SHP77 (cell line): ENCODE results near the gene GPC6.

Experiments
- DNase-seq, 2 experiments: peaks; one replicate each; lab custom pipeline; 2025; lab: John Stamatoyannopoulos, UW

The GPC6 gene

DNA sequence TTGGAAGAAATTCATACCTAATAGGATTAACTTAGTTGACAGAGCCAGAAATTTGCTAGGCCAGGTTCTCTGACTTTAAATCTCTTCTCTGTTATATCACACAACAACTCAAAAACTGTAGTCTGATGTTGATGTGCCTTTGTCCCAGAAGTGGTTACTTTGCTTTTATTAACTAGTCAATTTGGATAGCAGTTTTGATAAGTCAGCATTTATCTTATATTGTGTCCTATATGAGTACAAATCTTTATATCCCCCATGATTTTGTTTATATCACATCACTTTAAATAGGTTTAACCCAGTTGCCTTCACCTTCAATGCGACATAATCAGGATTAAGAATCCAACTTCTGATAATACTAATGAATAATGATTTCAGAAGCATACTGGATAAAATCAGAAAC, 459.3 kb downstream of the GPC6 start:
- no peak for DNase-seq

DNA sequence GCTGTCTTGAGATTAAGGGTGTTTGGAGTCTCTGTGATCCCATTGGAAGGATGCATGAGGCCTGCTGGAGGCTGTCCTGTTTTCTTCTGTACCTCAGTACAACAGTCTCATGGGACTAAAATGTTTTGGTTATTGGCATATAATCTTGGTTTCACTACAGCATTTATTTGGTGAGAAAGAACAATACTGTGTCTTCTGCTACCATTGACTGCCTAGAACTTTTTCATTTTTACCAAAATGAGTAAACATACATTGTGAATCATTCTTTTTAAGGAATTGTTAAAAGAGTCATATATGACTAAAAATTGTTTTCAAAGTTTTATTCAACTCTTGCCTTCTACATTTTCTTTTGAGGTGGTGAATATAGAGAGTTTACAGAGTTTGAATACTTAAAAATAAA, 459.8 kb downstream of the GPC6 start:
- DNase-seq, result no peak

DNA sequence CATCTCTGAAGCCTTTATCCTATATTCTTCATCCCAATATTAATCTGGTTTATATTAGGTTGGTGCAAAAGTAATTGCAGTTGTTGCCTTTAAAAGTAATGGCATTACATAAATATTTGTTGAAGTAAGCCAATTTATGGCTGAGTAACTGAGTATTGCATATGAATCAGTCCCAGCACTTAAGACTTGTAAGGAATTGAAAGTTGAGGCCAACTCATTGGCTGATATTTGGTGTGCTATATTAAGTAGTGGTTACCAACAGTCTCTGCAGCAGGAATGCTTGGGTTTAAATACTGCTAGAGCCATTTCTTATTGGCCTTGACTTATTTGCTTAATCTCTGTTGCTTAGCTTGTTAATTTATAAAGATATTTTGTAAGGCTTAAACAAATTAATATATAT, 460.7 kb downstream of the GPC6 start:
- DNase-seq, result no peak

DNA sequence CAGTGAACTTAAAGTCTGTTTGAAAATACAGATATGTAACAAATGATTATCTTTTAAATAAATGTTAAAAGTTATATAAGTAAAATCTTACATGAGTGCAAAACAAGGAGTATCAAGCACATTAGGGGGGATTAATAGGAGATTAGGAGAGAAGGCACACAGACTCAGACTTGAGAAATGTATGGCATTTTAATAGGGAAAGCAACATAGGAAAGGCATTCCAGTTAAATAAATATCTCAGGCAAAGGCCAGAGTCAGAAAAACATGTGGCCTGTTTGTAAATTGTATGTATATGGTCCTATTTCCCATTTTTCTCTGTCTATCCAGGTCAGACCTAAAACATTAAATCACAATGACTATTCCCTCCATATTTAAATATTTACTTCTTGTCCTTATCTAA, 462.7 kb downstream of the GPC6 start:
- no peak for DNase-seq

DNA sequence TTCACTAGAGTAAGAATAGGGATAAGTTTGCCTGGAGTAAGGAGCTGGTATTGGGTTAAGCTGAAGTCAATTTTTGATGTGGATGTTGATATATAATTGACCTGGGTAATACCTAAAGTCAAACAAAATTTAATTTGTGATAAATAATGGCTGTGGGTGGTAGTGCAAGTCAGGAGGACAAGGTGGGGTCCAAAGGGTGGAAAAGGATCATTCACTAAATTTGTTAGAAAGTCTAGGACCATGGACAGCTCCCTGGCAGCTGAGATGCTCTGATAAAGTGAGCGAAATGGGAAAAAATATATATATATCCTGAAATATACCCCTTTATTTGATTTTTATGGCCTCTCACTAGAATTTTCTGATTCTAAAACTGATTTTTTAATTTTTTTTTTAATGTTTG, 463.5 kb downstream of the GPC6 start:
- DNase-seq, result no peak

DNA sequence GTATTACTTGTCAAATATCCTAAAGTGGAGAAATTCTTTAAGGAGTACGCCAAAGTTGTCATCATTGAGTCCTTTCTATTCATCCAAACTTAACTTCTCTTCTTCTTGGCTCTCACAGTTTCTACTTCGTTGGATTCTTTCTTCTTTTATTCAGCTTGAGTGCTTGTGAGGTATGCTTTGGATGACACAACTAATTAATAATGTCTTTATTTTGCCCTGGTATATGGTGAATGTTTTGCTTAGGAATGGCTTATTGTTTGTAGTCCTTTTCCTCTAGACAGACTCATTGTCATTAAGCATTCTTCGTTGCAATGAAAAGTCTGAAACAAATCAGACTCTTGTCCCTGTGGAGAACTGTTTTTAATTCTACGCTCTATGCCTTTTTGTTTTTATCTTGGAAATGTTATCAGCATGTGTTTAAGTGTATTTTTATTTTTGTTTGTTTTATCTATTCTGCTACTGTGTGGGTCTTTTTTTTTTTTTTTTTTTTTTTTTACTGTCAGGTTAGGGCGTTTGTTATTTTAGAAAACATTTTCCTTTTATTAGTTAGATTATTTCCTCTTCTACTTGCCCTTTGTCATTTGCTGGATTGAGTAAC, 471.5 kb downstream of the GPC6 start:
- no peak for DNase-seq

DNA sequence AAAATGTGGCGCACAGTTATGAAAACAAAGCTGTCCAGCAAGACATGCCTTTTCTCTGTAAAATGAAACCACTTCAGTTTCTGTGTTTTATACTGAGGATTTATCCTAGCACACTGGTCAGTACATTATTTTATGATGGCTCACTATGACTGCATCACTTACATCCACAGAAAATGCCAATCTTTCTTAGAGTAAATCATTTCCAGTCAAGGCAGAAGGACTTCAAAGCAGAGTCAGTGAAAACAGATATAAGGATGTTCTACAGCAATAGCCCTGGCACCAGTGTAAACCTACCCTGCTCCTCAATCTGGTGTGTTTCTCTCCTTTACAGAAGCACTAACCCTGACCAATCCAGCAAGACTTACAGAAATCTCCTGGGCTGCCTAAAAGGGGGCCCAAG, 473.5 kb downstream of the GPC6 start:
- no peak for DNase-seq

DNA sequence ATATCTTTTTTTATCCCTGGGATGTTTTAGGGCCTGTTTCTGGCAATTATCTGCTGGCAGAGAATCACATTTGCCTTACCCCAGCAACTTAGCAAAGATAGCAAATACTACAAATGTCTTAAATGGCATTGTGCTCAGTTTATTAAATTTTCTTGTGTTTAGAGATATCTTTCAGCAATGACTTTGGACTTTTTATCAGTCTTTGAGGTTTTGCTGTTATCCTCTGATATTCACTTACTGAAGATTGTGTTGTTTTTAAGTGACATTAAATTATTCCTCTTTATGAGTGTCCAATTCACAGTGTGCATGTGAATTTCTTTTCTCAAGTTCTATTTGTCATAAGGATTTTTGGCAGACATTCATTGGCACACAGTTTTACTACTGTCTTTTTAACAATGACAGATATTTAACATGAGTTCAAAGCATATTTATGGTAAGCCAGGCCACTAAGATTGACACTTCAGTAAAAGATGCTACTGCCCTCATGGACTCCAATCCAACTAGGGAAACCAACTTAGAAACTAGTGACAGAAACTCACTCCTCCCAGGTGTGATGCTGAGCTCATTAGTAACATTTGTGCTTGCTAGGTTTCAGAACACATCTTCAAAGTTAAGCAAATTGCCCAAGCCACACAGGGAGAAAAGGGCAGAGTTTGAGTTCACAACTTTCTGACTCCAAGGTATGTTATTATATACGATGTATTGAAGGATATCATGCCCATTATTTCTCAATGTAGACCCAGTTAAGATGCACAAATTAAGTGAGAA, 481.9 kb downstream of the GPC6 start:
- DNase-seq, result no peak

DNA sequence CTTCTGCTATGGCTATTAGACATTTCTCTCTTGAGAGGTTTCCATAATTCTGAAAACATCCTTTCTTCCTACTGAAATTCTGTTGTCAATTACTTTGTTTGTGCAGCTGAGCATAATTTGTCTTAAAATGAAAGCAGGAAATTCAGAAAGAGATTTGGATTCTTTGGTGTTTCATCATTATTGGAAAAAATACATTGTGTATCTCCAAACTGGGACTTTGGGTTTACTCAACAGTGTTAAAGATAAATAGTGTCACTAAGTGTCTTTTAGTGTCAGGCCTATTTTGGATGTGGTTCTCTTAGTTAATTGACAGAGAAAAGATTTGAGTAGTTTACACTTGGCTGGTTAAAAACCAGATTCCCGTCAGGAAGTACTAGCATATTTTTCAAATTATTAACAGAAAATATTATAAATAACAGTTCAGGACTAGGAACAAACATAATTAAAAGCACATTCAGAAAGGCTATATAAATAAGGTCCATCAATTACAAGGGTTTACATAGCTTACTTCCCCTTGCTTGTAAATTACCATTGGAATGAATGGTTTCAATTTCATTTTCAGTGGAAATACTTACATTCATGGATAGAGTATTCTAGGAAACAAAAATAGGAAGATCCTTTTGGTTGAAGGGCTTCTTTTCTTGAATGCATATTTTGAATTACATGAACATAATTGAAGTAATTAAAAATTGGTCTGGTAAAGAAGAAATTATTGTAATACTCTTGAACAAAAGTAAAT, 483.1 kb downstream of the GPC6 start:
- DNase-seq, result no peak

DNA sequence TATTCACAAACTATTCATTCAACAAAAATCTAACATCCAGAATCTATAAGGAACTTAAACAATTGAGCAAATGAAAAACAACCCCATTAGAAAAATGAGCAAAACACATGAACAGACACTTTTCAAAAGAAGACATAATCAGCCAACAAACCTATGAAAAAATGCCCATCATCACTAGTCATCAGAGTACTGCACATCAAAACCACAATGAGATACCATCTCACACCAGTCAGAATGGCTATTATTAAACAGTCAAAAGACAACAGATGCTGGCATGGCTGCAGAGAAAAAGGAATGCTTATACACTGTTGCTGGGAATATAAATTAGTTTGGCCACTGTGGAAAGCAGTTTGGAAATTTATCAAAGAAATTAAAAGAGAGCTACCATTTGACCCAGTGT, 487.6 kb downstream of the GPC6 start:
- DNase-seq, result no peak

DNA sequence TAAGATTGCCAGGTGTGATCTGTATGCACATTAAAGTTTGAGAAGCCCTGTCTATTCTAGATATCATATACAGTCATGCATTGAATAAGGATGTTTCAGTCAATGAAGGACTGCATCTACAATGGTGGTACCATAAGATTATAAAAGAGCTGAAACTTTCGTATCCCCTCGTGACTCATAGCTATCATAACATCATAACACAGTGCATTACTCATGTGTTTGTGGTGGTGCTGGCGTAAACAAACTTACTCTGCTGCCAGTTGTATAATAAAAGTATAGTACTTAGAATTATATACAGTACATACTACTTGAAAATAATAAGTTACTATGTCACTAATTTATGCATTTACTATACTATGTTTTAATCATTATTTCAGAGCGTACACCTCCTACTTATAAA, 489.3 kb downstream of the GPC6 start:
- DNase-seq, result no peak

DNA sequence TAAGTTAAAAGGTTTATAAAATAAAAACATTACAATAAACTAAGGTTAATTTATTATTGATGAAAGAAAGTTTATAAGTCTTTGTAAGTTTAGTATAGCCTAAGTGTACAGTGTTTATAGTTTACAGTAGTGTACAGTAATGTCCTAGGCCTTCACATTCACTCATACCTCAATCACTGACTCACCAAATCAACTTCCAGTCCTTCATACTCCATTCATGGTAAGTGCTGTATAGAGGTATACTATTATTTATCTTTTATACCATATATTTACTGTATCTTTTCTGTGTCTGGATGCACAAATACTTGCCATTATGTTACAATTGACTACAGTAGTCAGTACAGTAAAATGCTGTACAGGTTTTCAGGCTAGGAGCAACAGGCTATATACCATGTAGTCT, 490.0 kb downstream of the GPC6 start:
- no peak for DNase-seq

DNA sequence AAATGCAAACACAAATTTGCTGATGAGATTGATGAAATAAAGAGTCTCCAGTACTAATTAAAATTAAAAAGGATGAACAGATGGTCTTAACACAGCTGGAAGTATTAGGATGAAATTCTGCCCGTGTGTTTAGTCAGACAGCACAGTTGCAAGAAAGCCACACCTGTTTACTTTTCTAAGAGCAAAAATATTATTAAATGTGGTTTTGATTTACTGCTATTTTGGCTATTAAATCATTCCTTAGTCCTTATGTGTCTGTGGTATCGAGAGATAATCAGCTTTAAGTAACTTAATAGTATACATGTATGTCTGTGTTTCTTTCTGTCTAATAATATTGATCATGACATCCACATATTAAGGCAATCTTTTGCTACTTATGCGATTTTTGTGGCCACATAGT, 494.9 kb downstream of the GPC6 start:
- DNase-seq, result no peak

DNA sequence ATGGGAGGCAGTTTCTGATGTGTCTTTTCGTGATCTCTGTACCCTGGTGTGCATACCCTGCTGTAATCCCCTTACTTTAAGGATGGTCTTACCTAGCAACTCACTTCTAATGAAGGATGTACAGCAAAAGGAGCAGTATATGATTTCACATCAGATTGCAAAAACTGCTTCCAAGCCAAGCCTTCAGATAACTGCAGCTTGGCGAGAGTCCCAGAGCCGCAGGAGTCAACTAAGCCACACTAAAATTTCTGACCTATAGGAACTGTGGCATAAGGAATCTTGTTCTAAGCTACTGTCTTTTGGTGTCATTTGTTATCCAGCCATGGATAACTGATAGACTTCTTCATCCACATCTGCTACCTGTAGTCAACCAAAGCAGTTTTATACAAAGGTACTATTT, 496.7 kb downstream of the GPC6 start:
- DNase-seq, result no peak

DNA sequence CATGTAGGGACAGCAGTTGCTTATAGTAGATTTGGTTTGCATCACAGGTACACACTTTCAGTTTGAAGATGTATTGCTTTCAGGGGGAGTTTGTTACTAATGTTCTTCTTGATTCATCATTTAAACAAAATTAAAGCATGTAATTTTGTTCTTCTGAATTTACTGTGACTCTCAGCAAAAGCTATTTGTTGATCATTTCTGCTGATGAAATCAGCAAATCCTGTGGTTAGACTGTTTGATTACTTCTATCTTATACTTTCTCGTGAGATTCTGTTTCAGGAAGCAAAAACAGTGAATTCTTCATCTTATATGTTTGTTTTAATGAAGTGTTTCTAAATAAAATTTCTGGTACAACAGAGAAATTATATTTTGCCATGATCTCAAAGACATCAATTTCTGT, 497.6 kb downstream of the GPC6 start:
- DNase-seq, result no peak

DNA sequence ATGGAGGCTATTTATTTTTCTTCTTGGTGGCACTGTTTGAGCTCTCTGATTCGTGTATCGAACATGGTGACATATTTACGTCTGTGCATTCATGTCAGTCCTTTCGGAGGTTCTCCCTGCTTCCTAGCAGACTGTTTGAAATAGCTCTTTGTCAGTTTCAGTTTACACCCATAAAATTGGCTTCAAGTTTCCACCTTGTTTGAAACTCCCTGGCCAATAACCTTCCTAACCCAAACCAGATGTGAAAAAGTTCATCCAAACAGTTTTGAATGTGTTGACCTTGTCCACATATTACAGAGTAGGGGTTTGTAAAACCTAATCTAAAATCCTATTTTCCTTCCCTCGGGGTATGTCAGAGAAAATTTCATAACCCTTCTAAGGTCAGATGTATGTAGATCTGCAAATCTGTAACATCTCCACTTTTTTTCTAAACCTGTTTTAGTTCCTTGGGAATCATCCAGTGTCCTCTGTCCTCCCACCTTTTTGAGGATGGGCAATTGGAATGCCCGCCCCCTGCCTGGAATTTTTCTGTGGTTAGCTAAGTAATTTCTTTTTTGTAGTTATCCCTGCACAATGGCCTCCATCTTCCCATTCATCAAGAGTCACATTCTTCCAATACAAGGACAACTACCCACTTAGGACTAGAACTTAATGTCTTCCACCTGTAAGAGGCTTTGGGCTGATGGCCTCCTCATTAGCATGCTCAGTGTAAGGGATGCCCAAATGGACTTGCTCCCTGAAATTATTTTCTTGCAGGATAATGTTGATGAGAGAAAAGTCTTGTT, 499.8 kb downstream of the GPC6 start:
- DNase-seq, result no peak

DNA sequence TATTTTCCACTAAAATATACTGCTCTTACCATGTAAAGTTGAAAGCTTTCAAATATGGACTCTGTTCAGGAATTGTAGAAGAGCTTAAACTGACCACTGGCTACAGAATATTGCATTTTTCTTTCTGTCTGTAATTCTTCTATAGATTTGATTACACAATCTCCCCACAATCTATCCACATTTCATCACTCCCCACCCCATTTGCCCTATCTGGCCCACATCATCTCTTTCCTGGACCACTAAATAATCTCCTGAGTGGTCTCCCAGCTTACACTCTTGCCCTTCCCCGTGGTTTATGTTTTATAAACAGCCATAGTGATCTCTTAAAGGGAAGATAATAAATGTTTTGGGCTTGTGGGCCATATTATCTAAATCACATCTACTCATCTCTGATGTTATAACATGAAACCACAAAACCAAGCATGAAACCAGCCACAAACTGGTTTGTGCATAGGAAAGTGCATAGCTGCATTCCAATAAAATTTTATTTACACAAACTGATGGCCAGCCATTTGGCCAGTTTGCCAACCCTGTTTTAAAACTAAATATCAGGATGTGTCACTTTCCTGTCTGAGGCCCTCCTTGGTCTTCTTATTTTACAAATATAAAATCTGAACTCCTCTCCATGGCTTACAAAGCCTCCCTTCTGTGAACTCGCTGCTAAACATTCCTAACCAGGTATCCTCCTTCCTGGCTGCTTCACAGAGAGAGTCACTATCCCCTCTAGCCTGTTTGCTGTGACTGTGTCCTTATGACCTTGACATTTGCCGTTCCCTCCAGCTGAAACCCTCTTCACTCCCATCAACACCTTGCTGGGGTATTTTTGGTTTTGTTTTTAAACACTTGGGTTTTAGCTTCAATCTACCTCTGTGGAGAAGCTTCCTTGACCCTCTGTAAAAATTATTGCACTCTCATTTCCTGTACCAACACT, 500.9 kb downstream of the GPC6 start:
- no peak for DNase-seq

DNA sequence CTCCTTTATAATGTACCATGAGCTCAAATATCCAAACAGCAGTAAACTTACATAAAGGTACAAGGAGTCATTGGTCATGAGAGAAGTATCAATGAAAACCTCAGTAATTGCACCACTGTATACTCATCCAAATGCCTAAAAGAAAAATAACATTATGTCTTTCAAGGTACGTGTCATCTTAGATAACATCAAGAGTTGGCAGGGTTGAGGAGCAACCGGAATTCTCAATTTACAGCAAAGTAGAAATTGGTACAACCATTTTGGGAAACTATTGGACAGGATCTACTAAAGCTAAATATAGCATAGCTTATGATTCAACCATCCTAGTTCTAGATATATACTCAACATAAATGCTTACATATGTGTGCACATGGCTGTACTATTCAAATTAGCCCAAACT, 502.8 kb downstream of the GPC6 start:
- DNase-seq, result no peak

DNA sequence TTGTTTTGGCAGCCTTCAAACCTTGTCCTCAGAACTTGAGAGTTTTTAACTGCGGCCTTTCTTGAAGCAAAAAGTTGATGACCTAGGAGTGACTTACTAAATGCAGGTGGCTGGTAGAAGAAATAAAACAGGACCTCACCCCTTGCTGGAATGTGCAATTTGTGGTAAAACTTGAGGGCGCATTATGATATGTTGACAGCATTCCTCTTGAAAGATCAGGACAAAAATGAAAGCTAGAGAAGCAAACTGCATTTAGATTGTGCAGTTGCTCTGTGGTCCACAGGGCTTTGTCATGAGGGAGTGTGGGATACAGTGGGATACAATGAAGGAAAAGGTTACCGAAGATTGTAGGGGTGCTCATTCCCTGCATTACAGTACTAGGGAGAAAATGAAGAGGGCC, 504.2 kb downstream of the GPC6 start:
- no peak for DNase-seq

DNA sequence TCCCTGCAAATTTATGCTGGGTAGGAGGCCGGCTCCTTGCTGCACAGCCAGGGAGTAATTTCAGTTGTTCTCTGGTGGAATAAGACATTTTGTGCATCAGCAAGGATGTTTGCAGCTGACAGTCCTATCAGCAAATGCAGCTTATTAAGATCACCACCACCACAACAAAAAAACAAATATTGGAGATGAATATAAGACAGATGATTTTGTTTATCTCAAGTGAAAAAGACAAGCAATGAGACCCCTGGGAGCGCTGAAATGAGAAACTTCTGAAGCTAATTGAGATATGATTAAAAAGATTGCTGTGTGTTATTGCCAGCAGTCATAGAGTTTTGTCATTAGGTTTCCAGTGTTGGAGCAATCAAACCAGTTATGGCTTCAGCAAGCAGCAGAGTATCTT, 505.6 kb downstream of the GPC6 start:
- DNase-seq, result no peak

DNA sequence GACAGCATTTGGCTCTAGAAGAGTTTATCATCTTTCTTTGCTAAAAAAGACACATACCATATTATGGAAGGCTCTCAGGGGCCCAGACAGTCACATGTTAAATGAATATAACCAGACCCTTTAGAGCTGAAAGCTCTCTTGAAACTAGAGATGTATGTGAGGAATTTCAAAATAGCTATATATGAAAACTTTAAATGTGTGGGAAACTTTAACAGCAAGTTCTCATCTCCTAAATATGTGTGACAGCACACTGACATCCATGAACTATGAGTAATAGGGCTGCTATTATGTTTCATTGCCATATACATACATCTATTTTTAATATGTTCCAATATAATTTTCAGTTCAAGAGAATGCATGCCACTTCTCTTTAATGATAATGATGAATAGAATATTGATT, 509.5 kb downstream of the GPC6 start:
- DNase-seq, result no peak

DNA sequence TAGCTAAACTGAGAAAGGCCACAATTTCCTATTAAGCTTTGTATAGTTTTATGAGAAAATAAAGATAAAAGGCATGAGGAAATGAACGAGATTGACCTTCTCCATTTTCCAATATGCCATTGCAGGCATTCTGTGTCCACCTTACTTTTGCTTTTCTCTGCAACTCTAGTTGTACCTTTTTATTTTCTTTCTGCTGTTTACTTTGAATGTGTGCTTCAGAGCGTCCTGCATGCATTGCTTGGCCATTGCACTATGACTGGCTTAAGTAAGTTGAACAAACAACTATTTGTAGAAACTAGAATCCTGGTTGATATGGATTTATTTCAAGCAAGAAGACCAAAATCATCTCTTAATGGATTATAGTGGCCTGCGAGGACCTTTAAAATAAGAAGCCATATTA, 510.3 kb downstream of the GPC6 start:
- no peak for DNase-seq
